ENCODE results near the gene TAF4.
"Not testable (repeated sequence)": the region's sequence is repeated elsewhere in the genome, so short reads cannot be mapped to it uniquely, and the experiment has no call there.

Gene TAF4

DNA sequence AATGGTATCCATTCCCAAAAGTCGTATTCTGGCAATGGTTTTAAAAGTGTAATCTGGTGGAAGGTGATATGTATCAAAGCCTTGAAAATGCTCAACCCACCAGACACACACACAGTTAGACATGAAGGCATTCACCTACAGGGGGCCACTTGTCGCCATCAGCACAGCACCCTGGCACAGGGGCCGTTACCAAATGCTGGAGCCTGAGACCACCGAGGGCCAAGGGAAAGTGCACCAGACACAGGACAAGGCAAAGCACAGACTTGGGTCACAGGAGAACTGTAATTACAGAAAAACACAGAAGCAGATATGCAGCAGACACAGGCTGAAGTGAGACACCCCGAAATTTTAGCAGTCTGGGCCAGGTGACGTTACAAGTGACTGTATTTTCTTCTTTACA is 9.3 kb downstream of the TAF4 start:
- TF ChIP-seq, protein P1, sequence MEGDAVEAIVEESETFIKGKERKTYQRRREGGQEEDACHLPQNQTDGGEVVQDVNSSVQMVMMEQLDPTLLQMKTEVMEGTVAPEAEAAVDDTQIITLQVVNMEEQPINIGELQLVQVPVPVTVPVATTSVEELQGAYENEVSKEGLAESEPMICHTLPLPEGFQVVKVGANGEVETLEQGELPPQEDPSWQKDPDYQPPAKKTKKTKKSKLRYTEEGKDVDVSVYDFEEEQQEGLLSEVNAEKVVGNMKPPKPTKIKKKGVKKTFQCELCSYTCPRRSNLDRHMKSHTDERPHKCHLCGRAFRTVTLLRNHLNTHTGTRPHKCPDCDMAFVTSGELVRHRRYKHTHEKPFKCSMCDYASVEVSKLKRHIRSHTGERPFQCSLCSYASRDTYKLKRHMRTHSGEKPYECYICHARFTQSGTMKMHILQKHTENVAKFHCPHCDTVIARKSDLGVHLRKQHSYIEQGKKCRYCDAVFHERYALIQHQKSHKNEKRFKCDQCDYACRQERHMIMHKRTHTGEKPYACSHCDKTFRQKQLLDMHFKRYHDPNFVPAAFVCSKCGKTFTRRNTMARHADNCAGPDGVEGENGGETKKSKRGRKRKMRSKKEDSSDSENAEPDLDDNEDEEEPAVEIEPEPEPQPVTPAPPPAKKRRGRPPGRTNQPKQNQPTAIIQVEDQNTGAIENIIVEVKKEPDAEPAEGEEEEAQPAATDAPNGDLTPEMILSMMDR (IDR thresholded peaks at IDR 0.05; ENCODE audit: low read depth, low read length), result no peak
- no peak overlapping the region for H3K4me3 ChIP-seq (replicated peaks in 1 of 2; ENCODE audit: low read depth in 2 of 2, low read length in 2 of 2)
- no peak for DNase-seq (ENCODE audit: low read depth in 2 of 2)

DNA sequence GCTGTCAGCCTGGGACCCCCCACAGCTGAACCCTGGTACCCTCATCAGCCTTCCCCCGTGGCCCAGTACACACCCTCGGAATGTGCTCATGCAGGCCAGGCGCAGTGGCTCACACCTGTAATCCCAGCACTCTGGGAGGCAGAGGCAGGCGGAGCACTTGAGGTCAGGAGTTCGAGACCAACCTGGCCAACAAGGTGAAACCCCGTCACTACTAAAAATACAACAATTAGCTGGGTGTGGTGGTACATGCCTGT is 9.9 kb downstream of the TAF4 start:
- not testable (repeated sequence) for DNase-seq (ENCODE audit: low read depth in 2 of 2)

GRCh38 chr20:62055106-62055861 is 10.4 kb downstream of the TAF4 start:
- TF ChIP-seq, protein P1 (IDR thresholded peaks at IDR 0.05; ENCODE audit: low read depth, low read length), result no peak
- DNase-seq (ENCODE audit: low read depth in 2 of 2), result no peak
- H3K4me3 ChIP-seq (replicated peaks in 1 of 2; ENCODE audit: low read depth in 2 of 2, low read length in 2 of 2), result no peak overlapping the region

More for the DNA sequence above, 9.9 kb downstream of the TAF4 start:
- H3K4me3 ChIP-seq (replicated peaks in 1 of 2; ENCODE audit: low read depth in 2 of 2, low read length in 2 of 2), result not testable (repeated sequence)

GRCh38 chr20:62054451-62054953 is 11.2 kb downstream of the TAF4 start:
- TF ChIP-seq, protein P1 (IDR thresholded peaks at IDR 0.05; ENCODE audit: low read depth, low read length), result no peak
- no peak overlapping the region for H3K4me3 ChIP-seq (replicated peaks in 1 of 2; ENCODE audit: low read depth in 2 of 2, low read length in 2 of 2)
- DNase-seq (ENCODE audit: low read depth in 2 of 2), result no peak

DNA sequence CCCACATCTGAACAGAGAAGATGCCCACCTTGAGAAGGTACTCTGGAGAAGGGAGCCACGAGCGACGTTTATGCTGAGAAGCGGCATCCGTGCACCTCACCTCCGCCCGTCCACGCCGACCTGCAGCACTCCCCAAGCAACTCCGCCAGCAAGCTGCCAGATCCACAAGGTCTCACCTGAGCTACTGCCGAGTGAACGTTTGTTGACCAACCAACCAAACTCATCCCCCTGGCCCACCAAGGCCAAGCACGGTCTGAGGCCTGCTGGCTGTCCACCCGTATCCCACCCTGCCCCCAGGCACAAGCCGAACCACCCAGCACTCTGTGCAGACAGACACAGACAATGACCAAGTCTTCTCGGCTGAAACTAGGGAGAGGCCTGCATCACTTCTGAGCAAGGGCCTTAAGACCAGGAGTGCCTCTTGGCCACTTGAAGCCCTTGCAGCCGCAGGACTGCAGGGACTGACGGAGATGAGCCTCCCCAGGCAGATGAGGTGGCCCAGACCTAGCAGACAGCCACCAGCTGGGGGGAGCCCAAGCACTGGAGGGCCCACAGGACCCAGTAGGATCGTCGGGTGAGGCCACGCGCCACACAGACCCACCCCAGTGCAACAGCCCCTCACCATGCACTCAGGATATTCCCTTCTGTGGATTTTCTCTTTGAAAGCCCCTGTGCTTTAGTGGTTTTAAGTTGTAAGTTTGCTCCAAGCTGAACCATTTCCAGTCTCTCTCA is 12.1 kb downstream of the TAF4 start:
- no peak for DNase-seq (ENCODE audit: low read depth in 2 of 2)
- TF ChIP-seq, protein P1 (IDR thresholded peaks at IDR 0.05; ENCODE audit: low read depth, low read length), result no peak
- no peak overlapping the region for H3K4me3 ChIP-seq (replicated peaks in 1 of 2; ENCODE audit: low read depth in 2 of 2, low read length in 2 of 2)

- DNase-seq (ENCODE audit: low read depth in 2 of 2), result no peak
- H3K4me3 ChIP-seq (replicated peaks in 1 of 2; ENCODE audit: low read depth in 2 of 2, low read length in 2 of 2), result no peak overlapping the region
- TF ChIP-seq, protein P1 (IDR thresholded peaks at IDR 0.05; ENCODE audit: low read depth, low read length), result no peak
These were observed 12.7 kb downstream of the TAF4 start for GRCh38 chr20:62052842-62053464.

- no peak for DNase-seq (ENCODE audit: low read depth in 2 of 2)
- no peak overlapping the region for H3K4me3 ChIP-seq (replicated peaks in 1 of 2; ENCODE audit: low read depth in 2 of 2, low read length in 2 of 2)
- TF ChIP-seq, protein P1 (IDR thresholded peaks at IDR 0.05; ENCODE audit: low read depth, low read length), result no peak
These were observed 13.3 kb downstream of the TAF4 start for GRCh38 chr20:62052336-62052841.

Measured in cardiac fibroblast (primary cell).